Endothelial cell of umbilical vein (primary cell): ENCODE measurements around the gene TANGO2.

Experiments
- CTCF ChIP-seq, 2 donors: IDR thresholded peaks; 1 replicate in 1 of 2; 2 replicates in 1 of 2; pipeline ENCODE4 v1.5.1; 2011; ENCODE audit warnings: low read length in 2 of 2, mild to moderate bottlenecking in 2 of 2, moderate library complexity in 2 of 2, control low read depth in 1 of 2, inconsistent platforms in 1 of 2, low read depth in 1 of 2; ENCODE audit not compliant: insufficient read depth in 1 of 2; ENCODE audit errors: extremely low read depth in 1 of 2
- POLR2A ChIP-seq: IDR thresholded peaks from 2 replicates; pipeline ENCODE4 v1.6.1; 2012; ENCODE audit warnings: low read depth, mild to moderate bottlenecking, control low read depth, low read length
- POLR2AphosphoS5 ChIP-seq: IDR thresholded peaks from 2 replicates; pipeline ENCODE4 v1.6.1; 2012; ENCODE audit warnings: low read depth, mild to moderate bottlenecking, control low read depth, low read length, moderate library complexity; ENCODE audit not compliant: insufficient read depth
- TF ChIP-seq, protein P1 (sequence below): IDR thresholded peaks from 2 replicates; pipeline ENCODE4 v1.6.1; 2011; ENCODE audit not compliant: insufficient read depth, insufficient read length

- TF ChIP-seq CTCF (IDR thresholded peaks at IDR 0.05; ENCODE audit: extremely low read depth in 1 of 2, insufficient read depth in 1 of 2, low read depth in 1 of 2, low read length in 2 of 2), result peak; percentile 56 to 61
- TF ChIP-seq, protein P1, sequence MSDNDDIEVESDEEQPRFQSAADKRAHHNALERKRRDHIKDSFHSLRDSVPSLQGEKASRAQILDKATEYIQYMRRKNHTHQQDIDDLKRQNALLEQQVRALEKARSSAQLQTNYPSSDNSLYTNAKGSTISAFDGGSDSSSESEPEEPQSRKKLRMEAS, result no peak
- no peak for TF ChIP-seq POLR2AphosphoS5
- no peak for TF ChIP-seq POLR2A
These were observed 90.3 kb downstream of the TANGO2 start for GRCh38 chr22:20111045-20111688.
